Suprapubic skin (tissue), 4 donors: ENCODE data around the gene HSPA4L. TPM values are rescaled to one million over a fixed set of nuclear protein-coding genes. Genes with fewer than 3 reads are reported as not detected.

Source experiments
- DNase-seq, 2 donors: peaks; one replicate each; pipeline ENCODE4 v3.0.0-alpha.2; 2019; ENCODE audit warnings: low spot score in 2 of 2
- H3K27ac ChIP-seq: fragments of 200-600 bp; sonication (generic); one replicate; pipeline ENCODE4 v1.5.1; 2019
- H3K27me3 ChIP-seq: fragments of 200-600 bp; sonication (generic); one replicate; pipeline ENCODE4 v1.5.1; 2019
- H3K36me3 ChIP-seq: fragments of 200-600 bp; sonication (generic); one replicate; pipeline ENCODE4 v1.5.1; 2019
- H3K4me1 ChIP-seq: fragments of 200-600 bp; sonication (generic); one replicate; pipeline ENCODE4 v1.5.1; 2019
- H3K4me3 ChIP-seq: fragments of 200-600 bp; sonication (generic); one replicate; pipeline ENCODE4 v1.5.1; 2019; ENCODE audit warnings: mild to moderate bottlenecking
- H3K9me3 ChIP-seq: fragments of 200-600 bp; sonication (generic); one replicate; pipeline ENCODE4 v1.5.1; 2019
- EP300 ChIP-seq: sonication (generic); formaldehyde crosslinking; IDR thresholded peaks from one replicate; pipeline ENCODE4 v1.6.1; 2017; ENCODE audit warnings: antibody characterized with exemption
- POLR2A ChIP-seq, 2 donors: fragments of 450-650 bp; IDR thresholded peaks; one replicate each; pipeline ENCODE4 v1.6.1; 2017; ENCODE audit warnings: antibody characterized with exemption in 2 of 2, mild to moderate bottlenecking in 2 of 2, moderate library complexity in 2 of 2
- POLR2AphosphoS5 ChIP-seq, 3 donors: sonication (generic); formaldehyde crosslinking; IDR thresholded peaks; one replicate each; pipeline ENCODE4 v1.6.1; 2017; ENCODE audit warnings: antibody characterized with exemption in 3 of 3
- WGBS: methylation state at CpG from one replicate; pipeline ENCODE4 v1.1.5; 2018; 5-methylcytosine and 5-hydroxymethylcytosine counted together
- total RNA-seq, 4 donors: library from RNA; depleted of rRNA; stranded (reverse); fragments of >200 nt; gene quantifications; one replicate each; pipeline ENCODE4 v1.1.0, GENCODE V29; 2016
- TF ChIP-seq, protein P1 (sequence below), 2 donors: fragments of 200-600 bp in 1 of 2; fragments of 450-650 bp in 1 of 2; sonication (generic) in 1 of 2; IDR thresholded peaks; one replicate each; pipeline ENCODE4 v1.5.1; 2016 to 2019; ENCODE audit warnings: antibody characterized with exemption in 2 of 2, mild to moderate bottlenecking in 1 of 2, moderate library complexity in 1 of 2

HSPA4L gene
- total RNA-seq, 4 donors from 2014 or later = 17.8 to 22.2 (median 19.6) TPM

GRCh38 chr4:127852661-127853060 is 70.5 kb downstream of the HSPA4L start:
- Histone ChIP-seq H3K4me3 (no peak overlapping the region), H3K36me3 (no peaks in the 10 kb centered on the region), H3K27ac (no peak overlapping the region), H3K4me1 (peaks cover 8% of the 10 kb centered on the region), H3K9me3 (peaks cover 10% of the 10 kb centered on the region), H3K27me3 (no peaks in the 10 kb centered on the region)
- TF ChIP-seq POLR2AphosphoS5 (IDR thresholded peaks at IDR 0.05) (no peak), POLR2A (IDR thresholded peaks at IDR 0.05) (no peak), EP300 (no peak)
- TF ChIP-seq, protein P1, sequence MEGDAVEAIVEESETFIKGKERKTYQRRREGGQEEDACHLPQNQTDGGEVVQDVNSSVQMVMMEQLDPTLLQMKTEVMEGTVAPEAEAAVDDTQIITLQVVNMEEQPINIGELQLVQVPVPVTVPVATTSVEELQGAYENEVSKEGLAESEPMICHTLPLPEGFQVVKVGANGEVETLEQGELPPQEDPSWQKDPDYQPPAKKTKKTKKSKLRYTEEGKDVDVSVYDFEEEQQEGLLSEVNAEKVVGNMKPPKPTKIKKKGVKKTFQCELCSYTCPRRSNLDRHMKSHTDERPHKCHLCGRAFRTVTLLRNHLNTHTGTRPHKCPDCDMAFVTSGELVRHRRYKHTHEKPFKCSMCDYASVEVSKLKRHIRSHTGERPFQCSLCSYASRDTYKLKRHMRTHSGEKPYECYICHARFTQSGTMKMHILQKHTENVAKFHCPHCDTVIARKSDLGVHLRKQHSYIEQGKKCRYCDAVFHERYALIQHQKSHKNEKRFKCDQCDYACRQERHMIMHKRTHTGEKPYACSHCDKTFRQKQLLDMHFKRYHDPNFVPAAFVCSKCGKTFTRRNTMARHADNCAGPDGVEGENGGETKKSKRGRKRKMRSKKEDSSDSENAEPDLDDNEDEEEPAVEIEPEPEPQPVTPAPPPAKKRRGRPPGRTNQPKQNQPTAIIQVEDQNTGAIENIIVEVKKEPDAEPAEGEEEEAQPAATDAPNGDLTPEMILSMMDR (IDR thresholded peaks at IDR 0.05) = no peak
- DNase-seq = no peak
- WGBS = 44% methylated on average over 1 of the region's 1 CpG

DNA sequence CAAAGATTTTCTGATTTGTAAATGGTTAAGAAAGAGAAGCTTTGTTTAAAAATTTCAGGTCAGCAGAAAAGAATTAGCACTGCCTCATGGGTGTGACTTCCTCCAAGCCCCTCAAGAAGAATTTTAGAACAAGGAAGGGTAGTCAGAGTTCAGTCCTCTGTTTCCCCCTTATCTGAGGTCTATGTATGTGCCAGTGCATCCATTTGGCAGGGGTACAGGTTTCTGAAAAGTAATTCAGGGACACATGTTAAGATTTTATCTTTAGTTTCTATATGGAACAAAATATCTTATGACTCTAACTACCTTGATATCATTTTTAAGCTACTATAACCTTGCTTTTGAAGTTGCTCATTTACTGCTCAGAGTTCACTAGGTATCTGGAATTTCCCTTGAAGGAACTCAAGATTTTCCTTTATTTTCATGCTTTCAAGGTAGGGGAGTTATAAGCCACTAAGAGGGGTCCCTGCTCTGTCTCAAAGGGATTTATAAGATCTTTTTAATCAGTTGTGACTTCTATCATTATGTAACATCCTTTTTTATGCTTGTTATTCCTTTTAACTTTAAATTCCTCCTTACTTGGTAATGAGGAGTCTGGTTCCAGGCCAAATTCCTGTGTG is 74.2 kb downstream of the HSPA4L start:
- Histone ChIP-seq H3K9me3 (no peaks in the 10 kb centered on the region), H3K27ac (no peak overlapping the region), H3K4me3 (no peak overlapping the region), H3K27me3 (no peaks in the 10 kb centered on the region), H3K36me3 (no peaks in the 10 kb centered on the region), H3K4me1 (peaks cover 8% of the 10 kb centered on the region)
- TF ChIP-seq, protein P1 (IDR thresholded peaks at IDR 0.05) = no peak
- no peak for TF ChIP-seq POLR2AphosphoS5 (IDR thresholded peaks at IDR 0.05)
- TF ChIP-seq POLR2A (IDR thresholded peaks at IDR 0.05) = no peak
- TF ChIP-seq EP300 = no peak
- no peak for DNase-seq

DNA sequence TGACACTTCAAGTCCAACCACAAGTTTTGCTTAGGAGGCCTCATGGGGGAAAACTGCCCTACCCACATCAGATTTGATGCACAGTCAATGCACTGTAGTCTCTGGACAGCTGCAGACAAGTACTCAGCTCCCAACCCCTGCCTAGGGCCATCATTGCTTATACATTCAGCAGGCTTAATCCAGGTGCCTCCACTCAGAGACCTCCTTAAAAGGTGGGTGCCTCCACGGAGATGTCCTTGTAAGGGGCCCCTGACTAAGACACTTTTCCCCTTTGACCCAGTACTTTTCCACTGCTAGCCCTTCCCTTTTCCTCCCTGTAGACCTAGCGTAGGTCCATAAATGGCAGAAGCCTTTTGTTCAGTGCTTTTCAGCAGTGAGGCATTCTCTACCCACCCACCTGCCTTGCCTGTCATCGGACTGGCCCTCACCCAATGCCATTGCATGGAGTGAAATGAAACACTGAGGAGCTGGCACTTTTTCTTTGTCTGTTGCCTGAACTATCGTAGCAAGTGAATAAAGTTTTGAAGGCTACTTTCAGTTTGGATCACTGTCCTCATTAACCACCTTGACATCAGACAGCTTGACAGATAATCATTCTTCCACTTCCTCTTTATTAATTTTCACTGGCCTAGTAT is 74.8 kb downstream of the HSPA4L start:
- Histone ChIP-seq H3K27ac (no peak overlapping the region), H3K9me3 (no peaks in the 10 kb centered on the region), H3K27me3 (no peaks in the 10 kb centered on the region), H3K36me3 (no peaks in the 10 kb centered on the region), H3K4me1 (peaks cover 8% of the 10 kb centered on the region), H3K4me3 (no peak overlapping the region)
- 57% methylated on average over 4 of the region's 4 CpGs for WGBS
- DNase-seq = no peak
- TF ChIP-seq EP300 = no peak
- TF ChIP-seq, protein P1 (IDR thresholded peaks at IDR 0.05) = no peak
- TF ChIP-seq POLR2AphosphoS5 (IDR thresholded peaks at IDR 0.05) = no peak
- TF ChIP-seq POLR2A (IDR thresholded peaks at IDR 0.05) = no peak

GRCh38 chr4:127857641-127858040 is 75.5 kb downstream of the HSPA4L start:
- Histone ChIP-seq H3K27ac (no peak overlapping the region), H3K4me1 (peaks cover 8% of the 10 kb centered on the region), H3K36me3 (no peaks in the 10 kb centered on the region), H3K4me3 (no peak overlapping the region), H3K27me3 (no peaks in the 10 kb centered on the region), H3K9me3 (no peaks in the 10 kb centered on the region)
- TF ChIP-seq EP300 (no peak), POLR2AphosphoS5 (IDR thresholded peaks at IDR 0.05) (no peak), POLR2A (IDR thresholded peaks at IDR 0.05) (no peak)
- TF ChIP-seq, protein P1 (IDR thresholded peaks at IDR 0.05) = no peak
- WGBS = 61% methylated on average over 1 of the region's 1 CpG
- no peak for DNase-seq

DNA sequence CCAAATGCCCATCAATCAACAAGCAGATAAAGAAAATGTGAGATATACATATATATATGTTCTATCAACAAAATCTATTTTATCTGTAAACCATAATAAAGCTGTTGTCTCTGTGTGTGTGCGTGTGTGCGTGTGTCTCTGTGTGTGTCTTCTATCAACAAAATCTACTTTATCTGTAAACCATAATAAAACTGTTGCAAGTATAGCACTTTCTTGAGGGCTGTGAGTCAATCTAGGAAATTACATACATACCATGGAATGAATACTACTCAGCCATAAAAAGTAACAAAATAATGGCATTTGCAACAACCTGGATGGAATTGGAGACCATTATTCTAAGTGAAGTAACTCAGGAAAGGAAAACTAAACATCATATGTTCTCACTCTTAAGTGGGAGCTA is 86.1 kb downstream of the HSPA4L start:
- TF ChIP-seq POLR2A (IDR thresholded peaks at IDR 0.05) (no peak), EP300 (no peak), POLR2AphosphoS5 (IDR thresholded peaks at IDR 0.05) (no peak)
- TF ChIP-seq, protein P1 (IDR thresholded peaks at IDR 0.05) = no peak
- Histone ChIP-seq H3K36me3 (no peaks in the 10 kb centered on the region), H3K4me1 (peaks cover 12% of the 10 kb centered on the region), H3K9me3 (no peaks in the 10 kb centered on the region), H3K27ac (no peak overlapping the region), H3K4me3 (no peak overlapping the region), H3K27me3 (no peaks in the 10 kb centered on the region)
- WGBS = 92% methylated on average over 2 of the region's 2 CpGs
- no peak for DNase-seq
